GM06990 (cell line): ENCODE data around the gene KIF5C.

Source experiments
- DNase-seq: peaks from one replicate; pipeline ENCODE4 v3.0.0-alpha.2; 2011; ENCODE audit not compliant: insufficient read length; ENCODE audit errors: extremely low read depth
- H3K27me3 ChIP-seq: replicated peaks from 2 replicates; pipeline ENCODE4 v1.6.0; 2011; ENCODE audit warnings: low read length; ENCODE audit not compliant: control insufficient read depth, insufficient read depth
- H3K36me3 ChIP-seq: 2 replicates; pipeline ENCODE4 v1.5.1; 2011; ENCODE audit warnings: low read length; ENCODE audit not compliant: control insufficient read depth, insufficient read depth
- H3K4me3 ChIP-seq: replicated peaks from 2 replicates; pipeline ENCODE4 v1.5.1; 2011; ENCODE audit warnings: low read depth, mild to moderate bottlenecking, control low read depth, low read length
- CTCF ChIP-seq: IDR thresholded peaks from 2 replicates; pipeline ENCODE4 v1.5.1; 2011; ENCODE audit warnings: low read length, control low read depth, mild to moderate bottlenecking, inconsistent platforms; ENCODE audit not compliant: insufficient read depth, poor library complexity, severe bottlenecking

KIF5C gene

GRCh38 chr2:148907085-148907785, 32.2 kb downstream of the KIF5C start:
- no peaks in the 10 kb centered on the region for H3K36me3 ChIP-seq
- no peak for DNase-seq
- H3K4me3 ChIP-seq = no peak overlapping the region
- H3K27me3 ChIP-seq = no peaks in the 10 kb centered on the region; the same call in 1 of the 2 replicates
- no peak for TF ChIP-seq CTCF

GRCh38 chr2:148909114-148909513, 34.1 kb downstream of the KIF5C start:
- Histone ChIP-seq H3K27me3 (no peaks in the 10 kb centered on the region), H3K36me3 (no peaks in the 10 kb centered on the region), H3K4me3 (no peak overlapping the region)
- no peak for DNase-seq
- no peak for TF ChIP-seq CTCF

GRCh38 chr2:148913061-148913460, 38.0 kb downstream of the KIF5C start:
- H3K4me3 ChIP-seq = no peak overlapping the region
- DNase-seq = no peak
- H3K36me3 ChIP-seq = no peaks in the 10 kb centered on the region
- no peaks in the 10 kb centered on the region for H3K27me3 ChIP-seq
- no peak for TF ChIP-seq CTCF

GRCh38 chr2:148913492-148913891, 38.5 kb downstream of the KIF5C start:
- H3K36me3 ChIP-seq = no peaks in the 10 kb centered on the region
- H3K27me3 ChIP-seq = no peaks in the 10 kb centered on the region
- H3K4me3 ChIP-seq = no peak overlapping the region
- DNase-seq = no peak
- no peak for TF ChIP-seq CTCF

- TF ChIP-seq CTCF = no peak
- DNase-seq = no peak
- H3K4me3 ChIP-seq = no peak overlapping the region
- no peaks in the 10 kb centered on the region for H3K27me3 ChIP-seq
- no peaks in the 10 kb centered on the region for H3K36me3 ChIP-seq
These were observed 39.4 kb downstream of the KIF5C start for GRCh38 chr2:148914463-148914862.

GRCh38 chr2:148917431-148917830, 42.4 kb downstream of the KIF5C start:
- no peak for DNase-seq
- Histone ChIP-seq H3K4me3 (no peak overlapping the region), H3K36me3 (no peaks in the 10 kb centered on the region), H3K27me3 (no peaks in the 10 kb centered on the region)
- TF ChIP-seq CTCF = no peak
